ENCODE results near the gene FILIP1L.

FILIP1L gene

DNA sequence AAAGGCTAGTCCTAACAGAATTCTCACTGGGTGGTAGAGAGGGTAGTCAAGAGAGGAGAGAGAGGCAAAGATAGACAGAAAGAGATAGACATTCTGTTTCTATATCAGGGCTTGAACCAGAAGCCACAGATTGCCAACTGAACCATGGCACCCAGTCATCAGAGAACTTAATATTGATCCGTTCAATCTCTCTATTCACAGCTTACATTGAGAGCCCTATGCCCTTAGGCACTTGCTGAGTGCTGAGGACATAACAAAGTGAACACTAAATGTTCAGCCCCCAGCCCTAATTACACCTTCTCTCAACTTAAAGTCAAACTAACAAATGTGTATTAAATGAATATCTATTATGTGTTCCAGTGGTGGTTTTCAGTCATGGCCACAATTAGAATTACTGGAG lies 124.1 kb downstream of the FILIP1L start:
- H3K27me3 ChIP-seq (ENCODE audit: control insufficient read depth, insufficient read depth, low read length), result no peaks in the 10 kb centered on the region
- H3K36me3 ChIP-seq (ENCODE audit: control insufficient read depth, insufficient read depth, low read length), result no peaks in the 10 kb centered on the region
- H3K9ac ChIP-seq (ENCODE audit: low read depth, low read length), result no peak overlapping the region
- H3K9me3 ChIP-seq (ENCODE audit: control insufficient read depth, insufficient read depth, low read length), result peaks cover 11% of the 10 kb centered on the region
- no peak overlapping the region for H3K4me3 ChIP-seq (ENCODE audit: low read depth, low read length)
- no peaks in the 10 kb centered on the region for H3K4me1 ChIP-seq (ENCODE audit: control insufficient read depth, insufficient read depth, low read length)
- H3K27ac ChIP-seq (ENCODE audit: low read depth, low read length), result no peak overlapping the region

DNA sequence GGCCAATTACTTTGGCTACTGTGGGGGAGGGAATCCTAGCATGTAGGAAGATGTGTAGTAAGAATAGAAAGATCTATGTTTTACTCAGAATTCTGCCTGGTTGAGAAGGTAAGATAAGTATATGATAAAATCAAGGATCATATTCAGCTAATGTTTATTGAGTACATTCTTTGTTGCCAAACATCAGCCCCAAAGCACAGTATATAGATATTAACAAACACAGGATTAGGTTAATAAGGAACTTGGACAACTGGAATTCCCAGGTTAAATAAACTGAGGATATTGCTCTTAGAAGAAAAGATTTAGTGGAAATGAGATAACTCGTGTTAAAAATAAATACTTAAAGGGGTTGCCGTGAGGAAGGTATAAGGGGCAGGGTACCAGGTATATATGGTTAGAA lies 129.6 kb downstream of the FILIP1L start:
- no peaks in the 10 kb centered on the region for H3K9me3 ChIP-seq (ENCODE audit: control insufficient read depth, insufficient read depth, low read length)
- H3K27me3 ChIP-seq (ENCODE audit: control insufficient read depth, insufficient read depth, low read length), result no peaks in the 10 kb centered on the region
- H3K4me3 ChIP-seq (ENCODE audit: low read depth, low read length), result no peak overlapping the region
- no peaks in the 10 kb centered on the region for H3K36me3 ChIP-seq (ENCODE audit: control insufficient read depth, insufficient read depth, low read length)
- no peak overlapping the region for H3K27ac ChIP-seq (ENCODE audit: low read depth, low read length)
- no peak overlapping the region for H3K9ac ChIP-seq (ENCODE audit: low read depth, low read length)
- no peaks in the 10 kb centered on the region for H3K4me1 ChIP-seq (ENCODE audit: control insufficient read depth, insufficient read depth, low read length)

DNA sequence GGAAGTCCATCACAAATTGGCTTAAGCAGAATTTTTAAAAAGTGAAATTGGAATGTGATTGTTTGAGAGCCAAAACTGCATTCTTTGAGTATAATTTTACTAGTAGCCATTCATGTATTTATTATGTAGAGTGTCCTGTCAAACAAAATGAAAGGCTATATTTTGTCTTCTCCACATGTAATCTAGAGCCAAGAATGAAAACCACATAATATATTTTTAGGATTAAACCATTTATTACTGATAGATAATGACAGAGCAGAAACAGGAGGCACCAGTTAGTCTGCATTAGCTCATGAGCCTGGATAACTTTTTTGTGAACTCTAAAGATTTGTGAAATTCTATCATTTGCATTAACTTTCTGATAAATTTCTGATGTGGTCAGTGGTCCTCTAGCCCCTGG lies 130.2 kb downstream of the FILIP1L start:
- H3K27ac ChIP-seq (ENCODE audit: low read depth, low read length), result no peak overlapping the region
- H3K36me3 ChIP-seq (ENCODE audit: control insufficient read depth, insufficient read depth, low read length), result no peaks in the 10 kb centered on the region
- H3K9ac ChIP-seq (ENCODE audit: low read depth, low read length), result no peak overlapping the region
- H3K27me3 ChIP-seq (ENCODE audit: control insufficient read depth, insufficient read depth, low read length), result no peaks in the 10 kb centered on the region
- no peaks in the 10 kb centered on the region for H3K9me3 ChIP-seq (ENCODE audit: control insufficient read depth, insufficient read depth, low read length)
- H3K4me3 ChIP-seq (ENCODE audit: low read depth, low read length), result no peak overlapping the region
- no peaks in the 10 kb centered on the region for H3K4me1 ChIP-seq (ENCODE audit: control insufficient read depth, insufficient read depth, low read length)

DNA sequence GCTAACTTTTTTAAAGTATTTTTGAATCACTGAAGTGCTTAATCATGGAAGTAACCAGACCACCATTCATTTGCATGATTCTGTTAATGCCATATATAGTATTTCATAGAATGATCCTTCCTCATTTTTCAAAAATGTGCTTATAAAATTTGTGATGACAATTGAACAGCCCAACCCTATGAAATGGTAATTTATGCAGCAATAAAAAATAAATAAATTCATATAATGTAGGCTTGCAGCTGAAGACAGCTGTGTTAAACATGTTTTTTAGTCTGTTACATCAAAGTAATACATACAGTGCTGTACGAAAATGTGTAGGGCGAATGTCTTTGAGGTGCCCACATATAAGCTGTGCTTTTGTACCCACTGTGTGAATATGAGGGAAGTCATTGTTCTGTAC lies 131.7 kb downstream of the FILIP1L start:
- Histone ChIP-seq H3K4me1 (ENCODE audit: control insufficient read depth, insufficient read depth, low read length) (no peaks in the 10 kb centered on the region), H3K27ac (ENCODE audit: low read depth, low read length) (no peak overlapping the region), H3K27me3 (ENCODE audit: control insufficient read depth, insufficient read depth, low read length) (no peaks in the 10 kb centered on the region), H3K36me3 (ENCODE audit: control insufficient read depth, insufficient read depth, low read length) (no peaks in the 10 kb centered on the region), H3K9ac (ENCODE audit: low read depth, low read length) (no peak overlapping the region), H3K4me3 (ENCODE audit: low read depth, low read length) (no peak overlapping the region), H3K9me3 (ENCODE audit: control insufficient read depth, insufficient read depth, low read length) (no peaks in the 10 kb centered on the region)

DNA sequence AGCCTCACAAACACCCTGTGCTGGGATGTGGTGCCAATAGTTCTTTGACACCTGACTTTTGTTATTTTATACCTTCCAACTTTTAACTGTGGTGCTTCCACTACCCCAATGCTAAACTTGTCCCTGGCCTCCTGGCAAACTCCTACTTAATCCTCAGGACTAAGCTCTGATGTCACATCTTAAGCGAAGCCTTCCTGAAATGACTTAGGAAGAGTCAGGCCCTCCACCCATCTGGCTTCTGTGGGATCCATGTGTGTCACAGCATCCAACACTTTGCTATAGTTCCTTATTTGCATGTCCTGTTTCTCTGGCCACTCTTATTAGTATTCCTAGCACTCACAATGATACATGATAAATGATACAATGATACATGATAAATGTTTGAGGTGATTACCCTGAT lies 133.2 kb downstream of the FILIP1L start:
- Histone ChIP-seq H3K36me3 (ENCODE audit: control insufficient read depth, insufficient read depth, low read length) (no peaks in the 10 kb centered on the region), H3K27me3 (ENCODE audit: control insufficient read depth, insufficient read depth, low read length) (no peaks in the 10 kb centered on the region), H3K27ac (ENCODE audit: low read depth, low read length) (no peak overlapping the region), H3K9me3 (ENCODE audit: control insufficient read depth, insufficient read depth, low read length) (no peaks in the 10 kb centered on the region), H3K4me3 (ENCODE audit: low read depth, low read length) (no peak overlapping the region), H3K9ac (ENCODE audit: low read depth, low read length) (no peak overlapping the region), H3K4me1 (ENCODE audit: control insufficient read depth, insufficient read depth, low read length) (no peaks in the 10 kb centered on the region)

DNA sequence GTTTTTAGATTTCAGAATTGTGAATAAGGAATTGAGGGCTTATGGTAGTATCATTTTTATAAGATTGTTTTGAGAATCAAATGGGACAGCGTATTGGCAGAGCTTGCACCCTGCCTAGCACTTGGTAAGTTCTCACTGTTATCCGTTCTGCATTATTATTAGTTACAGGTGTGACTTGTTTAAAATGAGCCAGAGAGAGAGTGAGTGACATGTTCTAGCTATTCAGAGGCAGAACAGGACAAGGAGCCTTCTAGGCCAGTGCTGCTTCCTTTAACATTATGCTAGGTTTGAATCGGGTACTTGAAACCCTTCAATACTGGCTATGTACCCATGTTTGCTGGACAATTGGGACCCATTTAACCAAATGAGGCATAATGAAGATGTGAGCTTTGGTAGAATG lies 133.7 kb downstream of the FILIP1L start:
- H3K4me1 ChIP-seq (ENCODE audit: control insufficient read depth, insufficient read depth, low read length), result no peaks in the 10 kb centered on the region
- no peak overlapping the region for H3K4me3 ChIP-seq (ENCODE audit: low read depth, low read length)
- no peak overlapping the region for H3K27ac ChIP-seq (ENCODE audit: low read depth, low read length)
- H3K9me3 ChIP-seq (ENCODE audit: control insufficient read depth, insufficient read depth, low read length), result no peaks in the 10 kb centered on the region
- H3K27me3 ChIP-seq (ENCODE audit: control insufficient read depth, insufficient read depth, low read length), result no peaks in the 10 kb centered on the region
- H3K36me3 ChIP-seq (ENCODE audit: control insufficient read depth, insufficient read depth, low read length), result no peaks in the 10 kb centered on the region
- no peak overlapping the region for H3K9ac ChIP-seq (ENCODE audit: low read depth, low read length)

DNA sequence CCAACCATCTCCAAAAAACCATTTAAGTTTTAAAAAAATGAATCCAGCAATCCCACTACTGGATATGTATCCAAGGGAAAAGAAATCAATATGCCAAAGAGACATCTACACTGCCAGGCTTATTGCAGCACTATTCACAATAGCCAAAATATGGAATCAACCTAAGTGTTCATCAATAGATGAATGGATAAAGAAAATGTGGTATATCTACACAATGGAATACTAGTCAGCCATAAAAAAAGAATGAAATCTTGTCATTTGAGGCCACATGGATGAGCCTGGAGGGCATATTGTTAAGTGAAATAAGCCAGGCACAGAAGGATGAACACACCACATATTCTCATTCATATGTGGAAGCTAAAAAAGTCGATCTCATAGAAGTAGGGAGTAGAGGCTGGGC lies 136.1 kb downstream of the FILIP1L start:
- H3K27ac ChIP-seq (ENCODE audit: low read depth, low read length), result no peak overlapping the region
- no peaks in the 10 kb centered on the region for H3K4me1 ChIP-seq (ENCODE audit: control insufficient read depth, insufficient read depth, low read length)
- no peak overlapping the region for H3K9ac ChIP-seq (ENCODE audit: low read depth, low read length)
- no peaks in the 10 kb centered on the region for H3K36me3 ChIP-seq (ENCODE audit: control insufficient read depth, insufficient read depth, low read length)
- H3K27me3 ChIP-seq (ENCODE audit: control insufficient read depth, insufficient read depth, low read length), result no peaks in the 10 kb centered on the region
- H3K9me3 ChIP-seq (ENCODE audit: control insufficient read depth, insufficient read depth, low read length), result no peaks in the 10 kb centered on the region
- H3K4me3 ChIP-seq (ENCODE audit: low read depth, low read length), result no peak overlapping the region

DNA sequence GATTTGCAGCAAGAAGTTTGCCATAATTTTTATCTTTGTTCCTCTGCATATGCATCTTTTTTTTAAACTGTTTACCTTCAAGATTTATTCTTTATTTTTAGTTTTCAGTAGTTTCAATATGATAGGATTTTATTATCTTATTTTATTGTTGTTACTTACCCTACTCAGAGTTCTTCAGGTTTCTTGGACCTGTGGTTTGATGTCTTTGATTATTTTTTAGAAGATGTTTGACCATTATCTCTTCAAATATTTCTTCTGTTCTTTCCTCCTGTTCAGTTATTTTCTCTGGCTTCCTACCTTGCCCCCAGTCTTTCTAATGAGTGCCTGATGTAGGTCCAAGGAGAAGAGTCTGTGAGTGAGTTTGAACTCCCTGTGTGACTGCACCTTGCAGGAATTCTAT lies 137.7 kb downstream of the FILIP1L start:
- no peak overlapping the region for H3K9ac ChIP-seq (ENCODE audit: low read depth, low read length)
- H3K9me3 ChIP-seq (ENCODE audit: control insufficient read depth, insufficient read depth, low read length), result no peaks in the 10 kb centered on the region
- no peak overlapping the region for H3K27ac ChIP-seq (ENCODE audit: low read depth, low read length)
- H3K27me3 ChIP-seq (ENCODE audit: control insufficient read depth, insufficient read depth, low read length), result no peaks in the 10 kb centered on the region
- H3K36me3 ChIP-seq (ENCODE audit: control insufficient read depth, insufficient read depth, low read length), result no peaks in the 10 kb centered on the region
- no peaks in the 10 kb centered on the region for H3K4me1 ChIP-seq (ENCODE audit: control insufficient read depth, insufficient read depth, low read length)
- no peak overlapping the region for H3K4me3 ChIP-seq (ENCODE audit: low read depth, low read length)

DNA sequence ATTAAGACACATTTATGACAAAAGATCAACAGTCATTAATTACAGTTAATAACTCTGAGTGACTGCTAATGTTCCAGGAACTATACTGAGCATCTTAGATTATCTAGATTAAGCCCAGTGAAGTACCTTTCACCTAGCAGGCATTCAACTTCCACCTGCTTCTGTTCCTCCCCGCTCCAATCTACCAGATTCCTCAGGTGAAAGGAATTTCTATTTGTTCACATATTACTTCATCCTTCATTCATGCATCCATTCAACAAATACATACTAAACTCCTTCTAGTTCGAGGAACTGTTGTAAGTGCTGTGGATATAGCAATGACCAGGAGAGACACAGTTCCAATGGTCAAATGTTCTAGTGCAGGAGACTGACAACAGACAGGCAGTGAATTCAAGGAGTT lies 139.3 kb downstream of the FILIP1L start:
- Histone ChIP-seq H3K4me3 (ENCODE audit: low read depth, low read length) (no peak overlapping the region), H3K9ac (ENCODE audit: low read depth, low read length) (no peak overlapping the region), H3K36me3 (ENCODE audit: control insufficient read depth, insufficient read depth, low read length) (no peaks in the 10 kb centered on the region), H3K27ac (ENCODE audit: low read depth, low read length) (no peak overlapping the region), H3K27me3 (ENCODE audit: control insufficient read depth, insufficient read depth, low read length) (no peaks in the 10 kb centered on the region), H3K9me3 (ENCODE audit: control insufficient read depth, insufficient read depth, low read length) (no peaks in the 10 kb centered on the region), H3K4me1 (ENCODE audit: control insufficient read depth, insufficient read depth, low read length) (no peaks in the 10 kb centered on the region)

DNA sequence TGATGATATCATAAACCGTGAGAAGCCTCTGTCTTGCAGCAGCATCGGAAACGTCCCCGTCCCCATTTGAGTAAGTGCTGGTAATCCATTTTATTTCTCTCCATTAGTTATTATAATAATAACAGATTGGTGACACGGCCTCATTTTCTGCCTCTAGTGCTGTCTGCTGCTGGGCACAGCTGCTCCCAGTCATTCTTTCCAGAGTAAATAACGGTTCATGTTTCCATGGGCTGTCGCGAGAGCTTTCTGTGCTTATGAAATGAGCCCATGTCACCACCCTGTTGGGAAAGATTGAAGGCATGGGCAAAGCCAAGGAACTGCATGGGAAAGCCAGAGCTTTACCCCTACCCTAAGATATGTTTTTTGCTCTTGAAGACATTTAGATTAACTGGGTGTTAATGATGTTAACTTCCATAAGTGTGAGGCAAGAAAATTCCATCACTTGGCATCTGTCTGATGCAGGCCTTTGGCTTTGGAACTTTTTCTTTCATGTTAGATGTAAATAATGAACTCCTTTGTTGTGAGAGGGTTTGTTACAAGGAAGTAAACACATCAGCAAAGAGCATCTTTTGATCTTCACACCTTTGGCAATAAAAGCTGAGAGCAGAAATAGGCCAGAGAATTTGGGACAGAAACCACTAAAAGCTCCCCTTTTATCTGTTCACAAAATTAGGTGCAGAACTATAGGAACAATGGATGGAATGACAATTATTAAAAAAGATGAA lies 141.8 kb downstream of the FILIP1L start:
- H3K36me3 ChIP-seq (ENCODE audit: control insufficient read depth, insufficient read depth, low read length), result no peaks in the 10 kb centered on the region
- no peaks in the 10 kb centered on the region for H3K27me3 ChIP-seq (ENCODE audit: control insufficient read depth, insufficient read depth, low read length)
- no peaks in the 10 kb centered on the region for H3K4me1 ChIP-seq (ENCODE audit: control insufficient read depth, insufficient read depth, low read length)
- no peak overlapping the region for H3K4me3 ChIP-seq (ENCODE audit: low read depth, low read length)
- H3K9ac ChIP-seq (ENCODE audit: low read depth, low read length), result no peak overlapping the region
- no peaks in the 10 kb centered on the region for H3K9me3 ChIP-seq (ENCODE audit: control insufficient read depth, insufficient read depth, low read length)
- H3K27ac ChIP-seq (ENCODE audit: low read depth, low read length), result no peak overlapping the region

DNA sequence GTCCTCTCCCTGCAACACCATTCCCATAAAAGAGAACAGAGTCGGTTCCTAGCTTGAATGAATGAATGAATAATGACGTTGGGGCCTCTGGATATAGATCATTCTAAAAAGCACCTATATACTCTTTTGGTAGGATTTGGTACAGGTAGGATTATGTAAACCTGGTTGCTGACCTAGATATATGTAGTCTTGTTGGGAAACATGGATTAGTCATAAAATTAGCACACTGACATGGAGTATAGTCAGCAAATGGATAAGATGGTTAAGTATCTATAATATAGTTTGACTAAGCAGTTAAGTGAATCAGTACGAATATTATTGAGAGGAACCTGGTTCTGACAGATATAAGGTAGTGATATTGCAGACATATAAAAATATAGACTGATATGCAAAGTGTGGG lies 142.5 kb downstream of the FILIP1L start:
- H3K27ac ChIP-seq (ENCODE audit: low read depth, low read length), result no peak overlapping the region
- no peaks in the 10 kb centered on the region for H3K36me3 ChIP-seq (ENCODE audit: control insufficient read depth, insufficient read depth, low read length)
- no peaks in the 10 kb centered on the region for H3K9me3 ChIP-seq (ENCODE audit: control insufficient read depth, insufficient read depth, low read length)
- no peak overlapping the region for H3K4me3 ChIP-seq (ENCODE audit: low read depth, low read length)
- H3K9ac ChIP-seq (ENCODE audit: low read depth, low read length), result no peak overlapping the region
- H3K27me3 ChIP-seq (ENCODE audit: control insufficient read depth, insufficient read depth, low read length), result no peaks in the 10 kb centered on the region
- no peaks in the 10 kb centered on the region for H3K4me1 ChIP-seq (ENCODE audit: control insufficient read depth, insufficient read depth, low read length)

DNA sequence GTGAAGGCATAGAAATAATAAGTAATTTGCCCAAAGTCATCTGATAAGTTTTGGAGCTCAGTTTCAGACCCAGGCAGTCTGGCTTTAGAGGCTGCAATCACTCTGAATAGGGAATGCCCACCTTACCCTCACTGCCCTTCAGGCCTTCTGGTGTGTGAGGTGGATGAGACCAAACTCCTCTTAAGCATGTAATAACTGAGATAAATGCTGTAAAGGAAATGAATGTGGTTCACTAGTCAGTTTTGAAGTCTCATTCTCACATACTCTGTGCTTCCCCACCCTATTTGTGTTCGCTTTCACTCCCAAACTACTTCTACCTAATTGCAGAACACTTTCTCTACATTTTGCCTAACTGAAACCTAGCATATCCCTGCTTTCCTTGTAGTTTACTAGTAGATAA lies 144.1 kb downstream of the FILIP1L start:
- no peaks in the 10 kb centered on the region for H3K4me1 ChIP-seq (ENCODE audit: control insufficient read depth, insufficient read depth, low read length)
- H3K36me3 ChIP-seq (ENCODE audit: control insufficient read depth, insufficient read depth, low read length), result no peaks in the 10 kb centered on the region
- no peaks in the 10 kb centered on the region for H3K27me3 ChIP-seq (ENCODE audit: control insufficient read depth, insufficient read depth, low read length)
- H3K4me3 ChIP-seq (ENCODE audit: low read depth, low read length), result no peak overlapping the region
- no peaks in the 10 kb centered on the region for H3K9me3 ChIP-seq (ENCODE audit: control insufficient read depth, insufficient read depth, low read length)
- H3K9ac ChIP-seq (ENCODE audit: low read depth, low read length), result no peak overlapping the region
- H3K27ac ChIP-seq (ENCODE audit: low read depth, low read length), result no peak overlapping the region

Data from HUES48 (cell line).